ENCODE data around the gene GSTT4.
"Not testable (repeated sequence)": the region's sequence is repeated elsewhere in the genome, so short reads cannot be mapped to it uniquely, and the experiment has no call there.

Gene GSTT4

DNA sequence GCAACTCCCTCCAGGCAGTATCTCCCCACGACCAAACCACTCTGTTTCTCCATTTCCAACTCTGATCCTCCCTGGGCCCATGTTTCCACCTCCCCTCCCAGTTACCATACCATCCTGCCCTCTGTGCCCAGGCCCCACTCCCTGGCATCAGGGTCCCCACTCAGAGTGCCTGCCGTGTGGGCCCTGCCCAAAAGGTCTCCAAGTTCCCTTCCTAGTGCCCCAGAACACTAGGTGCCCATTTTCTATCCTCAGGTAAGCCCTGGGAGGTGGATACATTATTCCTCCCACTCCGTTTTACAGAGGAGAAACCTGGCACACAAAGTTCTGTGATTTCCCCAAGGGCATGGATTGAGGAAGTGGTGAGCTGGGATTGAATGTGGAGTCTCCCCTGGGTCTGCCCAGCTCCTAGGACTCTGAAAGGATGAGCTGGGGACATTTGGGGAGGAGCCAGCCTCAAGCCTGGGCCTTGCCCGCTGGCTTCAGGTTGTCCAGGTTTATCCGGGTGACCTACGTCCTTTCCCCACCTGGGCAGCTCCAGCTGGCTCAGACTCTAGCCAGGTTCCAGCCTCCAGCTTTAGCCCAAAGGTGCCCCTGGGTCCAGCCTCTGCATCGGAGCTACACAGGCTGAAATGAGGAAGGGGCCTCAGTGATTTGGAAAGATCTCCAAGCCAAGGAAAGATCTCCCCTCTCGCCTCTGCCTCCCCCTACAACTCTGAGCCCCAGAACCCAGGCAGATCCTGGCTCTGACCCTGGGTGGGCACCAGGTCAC is 2.2 kb upstream of the GSTT4 start:
- Histone ChIP-seq H3K4me1 (ENCODE audit: insufficient read depth, low read length) (peaks cover 3% of the 10 kb centered on the region; the same call in 1 of the 2 replicates), H3K27me3 (ENCODE audit: insufficient read depth, low read length) (no peaks in the 10 kb centered on the region), H3K4me3 (ENCODE audit: low read length) (no peak overlapping the region), H3K9me3 (ENCODE audit: insufficient read depth, low read depth, low read length) (no peaks in the 10 kb centered on the region; the same call in 1 of the 2 replicates), H3K9ac (ENCODE audit: low read depth, low read length) (no peak overlapping the region), H3K36me3 (ENCODE audit: insufficient read depth, low read length) (no peaks in the 10 kb centered on the region), H3K27ac (ENCODE audit: low read depth, low read length) (no peak overlapping the region)
- 84% methylated on average over 8 of the region's 8 CpGs for WGBS

- no peak overlapping the region for H3K4me3 ChIP-seq (ENCODE audit: low read length)
- no peaks in the 10 kb centered on the region for H3K27me3 ChIP-seq (ENCODE audit: insufficient read depth, low read length)
- no peaks in the 10 kb centered on the region for H3K4me1 ChIP-seq (ENCODE audit: insufficient read depth, low read length)
- no peak overlapping the region for H3K9ac ChIP-seq (ENCODE audit: low read depth, low read length)
- no peaks in the 10 kb centered on the region for H3K36me3 ChIP-seq (ENCODE audit: insufficient read depth, low read length)
- no peak overlapping the region for H3K27ac ChIP-seq (ENCODE audit: low read depth, low read length)
- H3K9me3 ChIP-seq (ENCODE audit: insufficient read depth, low read depth, low read length), result no peaks in the 10 kb centered on the region; the same call in 1 of the 2 replicates
- 91% methylated on average over 6 of the region's 6 CpGs for WGBS
Observed at GRCh38 chr22:24006914-24007214, 1.6 kb upstream of the GSTT4 start.

DNA sequence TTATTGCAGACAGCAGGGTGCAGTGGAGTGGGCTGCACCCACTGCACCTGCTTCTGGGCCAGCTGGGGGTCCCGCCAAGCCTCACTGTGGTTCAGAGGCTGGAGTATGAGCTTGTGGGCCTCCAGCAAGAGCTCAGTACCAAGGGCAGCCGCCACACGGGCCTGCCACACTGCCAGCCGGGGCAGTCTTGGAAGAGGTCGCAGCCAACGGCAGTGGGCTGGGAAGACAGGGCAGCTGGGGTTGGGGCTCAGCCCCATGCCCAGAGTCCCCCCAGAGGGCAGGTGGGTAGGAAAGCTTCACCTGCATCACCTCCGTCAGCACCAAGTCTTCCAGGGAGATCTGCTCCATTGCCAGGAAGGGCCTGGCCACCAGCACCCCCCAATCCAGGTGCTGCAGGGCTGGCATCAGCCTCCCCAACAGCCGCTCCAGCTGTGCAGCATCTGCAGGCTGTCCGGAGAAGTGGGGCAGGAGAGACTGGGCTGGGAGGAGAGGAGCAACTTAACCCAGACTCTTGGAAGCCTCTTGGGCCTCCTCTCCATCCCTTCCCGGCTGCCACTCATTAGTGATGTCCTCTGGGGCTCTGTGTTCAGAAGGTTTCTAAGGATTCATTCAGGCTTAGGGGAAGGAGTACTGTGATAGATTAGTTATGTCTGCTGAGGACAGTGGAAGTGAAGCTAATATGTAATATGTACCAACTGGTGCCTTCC is 1.1 kb upstream of the GSTT4 start:
- Histone ChIP-seq H3K4me3 (ENCODE audit: low read length) (no peak overlapping the region), H3K9me3 (ENCODE audit: insufficient read depth, low read depth, low read length) (no peaks in the 10 kb centered on the region; the same call in 1 of the 2 replicates), H3K27me3 (ENCODE audit: insufficient read depth, low read length) (no peaks in the 10 kb centered on the region), H3K27ac (ENCODE audit: low read depth, low read length) (no peak overlapping the region), H3K9ac (ENCODE audit: low read depth, low read length) (no peak overlapping the region), H3K36me3 (ENCODE audit: insufficient read depth, low read length) (no peaks in the 10 kb centered on the region), H3K4me1 (ENCODE audit: insufficient read depth, low read length) (peaks cover 4% of the 10 kb centered on the region)
- 82% methylated on average over 10 of the region's 10 CpGs for WGBS

DNA sequence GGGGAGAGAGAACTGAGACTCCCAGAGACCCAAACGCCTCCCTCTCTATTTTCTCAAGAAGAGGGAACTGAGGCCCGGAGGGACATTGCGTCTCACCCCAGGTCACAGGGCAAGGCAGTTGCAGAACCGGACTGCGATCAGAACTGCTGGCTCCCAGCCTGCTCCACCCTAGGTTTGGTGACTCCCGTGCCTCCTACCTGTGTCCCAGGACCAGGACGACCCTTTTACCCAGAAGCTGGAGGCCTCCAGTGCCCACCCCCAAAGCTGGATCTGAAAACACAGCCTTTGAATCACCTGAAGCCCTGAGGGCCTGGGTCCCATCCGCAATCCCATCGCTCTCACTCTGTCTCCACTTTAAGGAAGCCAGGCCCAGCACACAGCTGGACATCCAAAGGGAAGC is 1.4 kb downstream of the GSTT4 start:
- Histone ChIP-seq H3K36me3 (ENCODE audit: insufficient read depth, low read length) (no peaks in the 10 kb centered on the region), H3K4me1 (ENCODE audit: insufficient read depth, low read length) (peaks cover 6% of the 10 kb centered on the region), H3K27ac (ENCODE audit: low read depth, low read length) (no peak overlapping the region), H3K27me3 (ENCODE audit: insufficient read depth, low read length) (no peaks in the 10 kb centered on the region), H3K9me3 (ENCODE audit: insufficient read depth, low read depth, low read length) (no peaks in the 10 kb centered on the region), H3K4me3 (ENCODE audit: low read length) (no peak overlapping the region), H3K9ac (ENCODE audit: low read depth, low read length) (0 out of 2 replicates have a peak overlapping the region, but pooled peaks have one; percentile 9)
- 85% methylated on average over 9 of the region's 9 CpGs for WGBS

DNA sequence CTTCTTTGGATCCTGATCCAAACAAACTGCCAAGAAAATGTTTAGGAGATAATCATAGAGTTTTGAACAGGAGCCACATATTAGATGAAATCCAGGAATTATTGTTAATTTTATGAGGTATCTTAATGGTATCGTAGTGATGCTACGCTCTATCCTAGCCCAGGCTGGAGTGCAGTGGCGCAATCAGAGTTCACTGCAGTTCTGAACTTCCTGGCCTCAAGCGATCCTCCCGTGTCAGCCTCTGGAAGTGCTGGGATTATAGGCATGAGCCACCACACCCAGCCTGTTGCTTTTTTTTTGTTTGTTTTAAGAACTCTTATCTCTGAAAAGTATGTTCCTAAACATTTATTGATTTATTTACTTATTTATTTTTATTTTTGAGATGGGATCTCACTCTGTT is 2.4 kb downstream of the GSTT4 start:
- Histone ChIP-seq H3K36me3 (ENCODE audit: insufficient read depth, low read length) (no peaks in the 10 kb centered on the region), H3K9me3 (ENCODE audit: insufficient read depth, low read depth, low read length) (no peaks in the 10 kb centered on the region), H3K27me3 (ENCODE audit: insufficient read depth, low read length) (no peaks in the 10 kb centered on the region), H3K4me3 (ENCODE audit: low read length) (no peak overlapping the region), H3K27ac (ENCODE audit: low read depth, low read length) (no peak overlapping the region), H3K9ac (ENCODE audit: low read depth, low read length) (no peak overlapping the region), H3K4me1 (ENCODE audit: insufficient read depth, low read length) (peaks cover 6% of the 10 kb centered on the region)
- 91% methylated on average over 5 of the region's 5 CpGs for WGBS

- WGBS, result 96% methylated on average over 9 of the region's 10 CpGs
- Histone ChIP-seq H3K9ac (ENCODE audit: low read depth, low read length) (no peak overlapping the region), H3K36me3 (ENCODE audit: insufficient read depth, low read length) (no peaks in the 10 kb centered on the region), H3K27ac (ENCODE audit: low read depth, low read length) (no peak overlapping the region), H3K4me1 (ENCODE audit: insufficient read depth, low read length) (peaks cover 6% of the 10 kb centered on the region), H3K27me3 (ENCODE audit: insufficient read depth, low read length) (no peaks in the 10 kb centered on the region), H3K4me3 (ENCODE audit: low read length) (no peak overlapping the region), H3K9me3 (ENCODE audit: insufficient read depth, low read depth, low read length) (no peaks in the 10 kb centered on the region)
Observed at GRCh38 chr22:24002272-24002671, 3.0 kb downstream of the GSTT4 start.

DNA sequence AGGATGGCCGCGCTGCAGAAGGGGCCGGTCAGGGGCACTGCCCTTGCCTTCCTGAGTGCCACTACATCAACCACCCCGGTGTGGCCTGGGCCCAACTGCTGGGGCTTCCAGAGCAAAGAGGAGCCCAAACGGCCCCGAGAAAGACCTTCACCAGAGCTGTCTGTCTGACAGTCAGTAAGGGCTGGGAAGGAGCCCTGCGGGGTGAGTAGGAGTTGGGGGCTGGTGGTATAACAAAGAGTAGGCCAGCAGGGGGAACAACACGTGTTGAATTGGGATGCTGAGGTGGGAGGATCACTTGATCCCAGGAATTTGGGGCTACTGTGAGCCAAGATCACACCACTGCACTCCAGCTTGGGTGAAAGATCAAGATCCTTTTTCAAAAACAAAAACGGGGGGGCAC is 3.9 kb downstream of the GSTT4 start:
- H3K9ac ChIP-seq (ENCODE audit: low read depth, low read length), result peak overlapping the region; percentile 1; the same call in 1 of the 2 replicates
- H3K4me1 ChIP-seq (ENCODE audit: insufficient read depth, low read length), result peaks cover 6% of the 10 kb centered on the region
- H3K27ac ChIP-seq (ENCODE audit: low read depth, low read length), result peak overlapping the region; percentile 54; the same call in 1 of the 2 replicates
- H3K9me3 ChIP-seq (ENCODE audit: insufficient read depth, low read depth, low read length), result no peaks in the 10 kb centered on the region
- H3K4me3 ChIP-seq (ENCODE audit: low read length), result no peak overlapping the region
- no peaks in the 10 kb centered on the region for H3K36me3 ChIP-seq (ENCODE audit: insufficient read depth, low read length)
- H3K27me3 ChIP-seq (ENCODE audit: insufficient read depth, low read length), result no peaks in the 10 kb centered on the region; the same call in 1 of the 2 replicates
- 67% methylated on average over 9 of the region's 9 CpGs for WGBS

GRCh38 chr22:23999779-24000178 is 5.5 kb downstream of the GSTT4 start:
- H3K4me3 ChIP-seq (ENCODE audit: low read length); H3K4me1 ChIP-seq (ENCODE audit: insufficient read depth, low read length): not testable (repeated sequence)
- 94% methylated on average over 7 of the region's 7 CpGs for WGBS

DNA sequence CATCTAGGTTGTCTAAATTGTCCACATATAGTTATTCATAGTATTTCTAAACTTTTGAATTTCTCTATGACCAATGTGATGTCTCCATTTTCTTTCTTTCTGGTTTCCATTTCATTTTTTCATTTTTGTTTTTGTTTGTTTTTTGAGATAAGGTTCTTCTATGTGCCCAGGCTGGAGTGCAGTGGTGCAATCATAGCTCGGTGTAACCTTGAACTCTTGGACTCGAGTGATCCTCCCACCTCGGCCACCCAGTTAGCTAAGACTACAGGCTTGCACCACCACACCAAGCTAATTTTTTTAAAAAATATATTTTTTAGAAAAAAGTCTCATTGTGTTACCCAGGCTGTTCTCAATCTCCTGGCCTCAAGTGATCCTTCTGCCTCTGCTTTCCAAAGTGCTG is 8.2 kb downstream of the GSTT4 start:
- H3K4me1 ChIP-seq (ENCODE audit: insufficient read depth, low read length), result peaks cover 6% of the 10 kb centered on the region
- no peak overlapping the region for H3K4me3 ChIP-seq (ENCODE audit: low read length)
- H3K9me3 ChIP-seq (ENCODE audit: insufficient read depth, low read depth, low read length), result no peaks in the 10 kb centered on the region
- no peak overlapping the region for H3K27ac ChIP-seq (ENCODE audit: low read depth, low read length)
- H3K36me3 ChIP-seq (ENCODE audit: insufficient read depth, low read length), result no peaks in the 10 kb centered on the region
- no peaks in the 10 kb centered on the region; the same call in 1 of the 2 replicates for H3K27me3 ChIP-seq (ENCODE audit: insufficient read depth, low read length)
- H3K9ac ChIP-seq (ENCODE audit: low read depth, low read length), result no peak overlapping the region
- WGBS, result 93% methylated on average over 3 of the region's 3 CpGs

More at GRCh38 chr22:23999779-24000178, 5.5 kb downstream of the GSTT4 start:
- not testable (repeated sequence) for H3K27me3 ChIP-seq (ENCODE audit: insufficient read depth, low read length); H3K9ac ChIP-seq (ENCODE audit: low read depth, low read length); H3K9me3 ChIP-seq (ENCODE audit: insufficient read depth, low read depth, low read length); H3K36me3 ChIP-seq (ENCODE audit: insufficient read depth, low read length); H3K27ac ChIP-seq (ENCODE audit: low read depth, low read length)

- H3K4me1 ChIP-seq (ENCODE audit: insufficient read depth, low read length); H3K27me3 ChIP-seq (ENCODE audit: insufficient read depth, low read length); H3K36me3 ChIP-seq (ENCODE audit: insufficient read depth, low read length); H3K4me3 ChIP-seq (ENCODE audit: low read length); H3K9ac ChIP-seq (ENCODE audit: low read depth, low read length); H3K9me3 ChIP-seq (ENCODE audit: insufficient read depth, low read depth, low read length); H3K27ac ChIP-seq (ENCODE audit: low read depth, low read length): not testable (repeated sequence)
- 88% methylated on average over 3 of the region's 4 CpGs for WGBS
Observed at GRCh38 chr22:23993581-23994177, 11.6 kb downstream of the GSTT4 start.

- not testable (repeated sequence) for H3K4me3 ChIP-seq (ENCODE audit: low read length); H3K9me3 ChIP-seq (ENCODE audit: insufficient read depth, low read depth, low read length); H3K27me3 ChIP-seq (ENCODE audit: insufficient read depth, low read length); H3K9ac ChIP-seq (ENCODE audit: low read depth, low read length); H3K27ac ChIP-seq (ENCODE audit: low read depth, low read length); H3K36me3 ChIP-seq (ENCODE audit: insufficient read depth, low read length); H3K4me1 ChIP-seq (ENCODE audit: insufficient read depth, low read length)
- 85% methylated on average over 2 of the region's 2 CpGs for WGBS
Observed at GRCh38 chr22:23993080-23993479, 12.2 kb downstream of the GSTT4 start.
